Measurements from ENCODE around the gene KDR.

The KDR gene

DNA sequence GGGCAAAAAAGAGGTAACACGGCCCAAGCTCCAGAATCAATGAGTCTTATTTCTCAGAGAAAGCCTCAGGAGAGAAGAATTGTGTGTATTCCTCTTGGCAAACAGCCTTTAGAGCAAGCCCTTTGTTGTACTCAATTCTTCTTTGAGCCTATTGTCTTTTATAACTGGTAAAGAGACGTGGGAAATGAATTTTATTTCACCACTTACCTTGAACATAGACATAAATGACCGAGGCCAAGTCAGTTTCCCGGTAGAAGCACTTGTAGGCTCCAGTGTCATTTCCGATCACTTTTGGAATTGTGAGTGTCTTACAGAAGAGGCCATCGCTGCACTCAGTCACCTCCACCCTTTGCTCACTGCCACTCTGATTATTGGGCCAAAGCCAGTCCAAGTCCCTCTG is 7.0 kb downstream of the KDR start:
- DNase-seq, result no peak
- H3K4me3 ChIP-seq (ENCODE audit: low read depth, low read length), result no peak overlapping the region
- TF ChIP-seq, protein P1, sequence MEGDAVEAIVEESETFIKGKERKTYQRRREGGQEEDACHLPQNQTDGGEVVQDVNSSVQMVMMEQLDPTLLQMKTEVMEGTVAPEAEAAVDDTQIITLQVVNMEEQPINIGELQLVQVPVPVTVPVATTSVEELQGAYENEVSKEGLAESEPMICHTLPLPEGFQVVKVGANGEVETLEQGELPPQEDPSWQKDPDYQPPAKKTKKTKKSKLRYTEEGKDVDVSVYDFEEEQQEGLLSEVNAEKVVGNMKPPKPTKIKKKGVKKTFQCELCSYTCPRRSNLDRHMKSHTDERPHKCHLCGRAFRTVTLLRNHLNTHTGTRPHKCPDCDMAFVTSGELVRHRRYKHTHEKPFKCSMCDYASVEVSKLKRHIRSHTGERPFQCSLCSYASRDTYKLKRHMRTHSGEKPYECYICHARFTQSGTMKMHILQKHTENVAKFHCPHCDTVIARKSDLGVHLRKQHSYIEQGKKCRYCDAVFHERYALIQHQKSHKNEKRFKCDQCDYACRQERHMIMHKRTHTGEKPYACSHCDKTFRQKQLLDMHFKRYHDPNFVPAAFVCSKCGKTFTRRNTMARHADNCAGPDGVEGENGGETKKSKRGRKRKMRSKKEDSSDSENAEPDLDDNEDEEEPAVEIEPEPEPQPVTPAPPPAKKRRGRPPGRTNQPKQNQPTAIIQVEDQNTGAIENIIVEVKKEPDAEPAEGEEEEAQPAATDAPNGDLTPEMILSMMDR (IDR thresholded peaks at IDR 0.05; ENCODE audit: low read depth, low read length), result no peak
- H3K27me3 ChIP-seq, result no peaks in the 10 kb centered on the region
- no peaks in the 10 kb centered on the region for H3K4me1 ChIP-seq
- no peaks in the 10 kb centered on the region for H3K36me3 ChIP-seq
- no peaks in the 10 kb centered on the region for H3K9me3 ChIP-seq

DNA sequence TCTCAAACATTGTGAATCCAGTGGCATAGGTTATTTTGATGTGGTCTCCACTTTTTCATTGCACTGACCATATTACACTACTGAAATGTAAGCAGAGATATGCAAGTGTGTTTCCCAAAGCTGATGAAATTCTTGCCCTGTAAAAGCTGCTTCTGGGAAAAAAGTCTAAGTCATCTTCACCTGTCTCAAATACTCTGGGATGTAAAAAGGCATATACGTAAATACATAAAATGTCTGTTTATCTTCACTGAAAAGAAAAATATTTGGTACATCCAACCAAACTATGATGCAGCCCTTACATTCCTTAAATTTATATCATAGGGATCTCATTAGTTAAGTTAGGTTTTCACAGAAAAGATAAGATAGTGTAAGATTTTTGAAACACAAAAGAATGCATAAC is 7.9 kb downstream of the KDR start:
- Histone ChIP-seq H3K9me3 (no peaks in the 10 kb centered on the region), H3K4me1 (no peaks in the 10 kb centered on the region), H3K36me3 (no peaks in the 10 kb centered on the region), H3K27me3 (no peaks in the 10 kb centered on the region), H3K4me3 (ENCODE audit: low read depth, low read length) (no peak overlapping the region)
- TF ChIP-seq, protein P1 (IDR thresholded peaks at IDR 0.05; ENCODE audit: low read depth, low read length), result no peak
- DNase-seq, result no peak

DNA sequence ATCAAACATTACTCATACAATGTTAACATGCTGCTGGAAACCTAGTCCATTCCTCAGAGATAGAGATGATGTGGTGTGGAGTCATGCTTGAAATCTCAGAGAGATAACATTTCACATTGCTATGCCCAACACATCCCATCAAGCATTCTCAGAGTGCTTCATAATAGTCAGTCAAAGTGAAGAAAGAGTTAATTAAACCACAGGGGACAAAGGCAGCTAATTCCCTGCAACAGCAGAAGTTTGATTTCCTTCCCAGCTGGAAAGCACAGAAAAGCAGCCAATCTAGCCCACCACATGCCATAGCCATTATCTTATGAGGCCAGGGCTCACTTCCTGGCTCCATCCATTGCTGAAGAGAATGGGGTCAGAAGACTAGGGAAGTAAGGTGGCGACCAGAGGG is 8.9 kb downstream of the KDR start:
- H3K9me3 ChIP-seq, result no peaks in the 10 kb centered on the region
- H3K4me1 ChIP-seq, result no peaks in the 10 kb centered on the region
- TF ChIP-seq, protein P1 (IDR thresholded peaks at IDR 0.05; ENCODE audit: low read depth, low read length), result no peak
- no peaks in the 10 kb centered on the region for H3K27me3 ChIP-seq
- DNase-seq, result no peak
- no peak overlapping the region for H3K4me3 ChIP-seq (ENCODE audit: low read depth, low read length)
- H3K36me3 ChIP-seq, result no peaks in the 10 kb centered on the region

DNA sequence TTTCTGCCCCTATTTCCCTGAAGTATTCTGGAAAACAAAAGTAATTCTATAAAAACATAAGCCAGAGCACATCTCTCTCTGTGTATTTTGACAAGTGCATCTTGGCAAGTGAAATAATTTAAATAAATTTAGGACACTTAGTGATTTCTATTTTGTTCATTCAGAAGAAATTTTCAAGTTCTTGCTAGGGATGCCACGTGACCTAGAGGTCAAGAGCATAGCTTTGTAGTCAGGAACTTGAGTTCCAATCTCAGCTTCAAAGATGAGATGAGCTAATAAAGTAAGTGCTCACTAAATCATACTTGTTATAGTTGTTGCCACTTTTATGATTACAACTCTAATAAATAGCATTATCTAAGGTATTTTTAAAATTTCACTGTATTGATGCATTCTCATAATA is 13.8 kb downstream of the KDR start:
- no peaks in the 10 kb centered on the region for H3K9me3 ChIP-seq
- H3K4me3 ChIP-seq (ENCODE audit: low read depth, low read length), result no peak overlapping the region
- DNase-seq, result no peak
- no peaks in the 10 kb centered on the region for H3K36me3 ChIP-seq
- no peaks in the 10 kb centered on the region for H3K27me3 ChIP-seq
- TF ChIP-seq, protein P1 (IDR thresholded peaks at IDR 0.05; ENCODE audit: low read depth, low read length), result no peak
- H3K4me1 ChIP-seq, result no peaks in the 10 kb centered on the region

DNA sequence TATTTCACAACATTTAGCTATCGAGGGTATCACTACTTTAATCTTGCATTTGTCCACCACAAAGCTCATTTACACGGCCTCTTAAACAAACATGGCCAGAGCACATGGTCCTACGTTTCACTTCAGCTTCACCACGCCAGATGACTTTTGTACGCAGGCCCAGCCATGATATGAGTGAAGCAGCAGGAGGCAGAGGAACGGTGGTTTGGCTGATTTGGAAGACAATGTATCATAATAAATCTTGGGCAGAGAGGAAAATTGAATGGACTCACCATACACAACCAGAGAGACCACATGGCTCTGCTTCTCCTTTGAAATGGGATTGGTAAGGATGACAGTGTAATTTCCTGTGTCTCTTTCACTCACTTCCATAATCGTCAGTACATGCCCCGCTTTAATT is 15.3 kb downstream of the KDR start:
- H3K36me3 ChIP-seq, result no peaks in the 10 kb centered on the region
- no peak overlapping the region for H3K4me3 ChIP-seq (ENCODE audit: low read depth, low read length)
- no peak for DNase-seq
- H3K27me3 ChIP-seq, result no peaks in the 10 kb centered on the region
- no peaks in the 10 kb centered on the region for H3K9me3 ChIP-seq
- TF ChIP-seq, protein P1 (IDR thresholded peaks at IDR 0.05; ENCODE audit: low read depth, low read length), result no peak
- H3K4me1 ChIP-seq, result no peaks in the 10 kb centered on the region

DNA sequence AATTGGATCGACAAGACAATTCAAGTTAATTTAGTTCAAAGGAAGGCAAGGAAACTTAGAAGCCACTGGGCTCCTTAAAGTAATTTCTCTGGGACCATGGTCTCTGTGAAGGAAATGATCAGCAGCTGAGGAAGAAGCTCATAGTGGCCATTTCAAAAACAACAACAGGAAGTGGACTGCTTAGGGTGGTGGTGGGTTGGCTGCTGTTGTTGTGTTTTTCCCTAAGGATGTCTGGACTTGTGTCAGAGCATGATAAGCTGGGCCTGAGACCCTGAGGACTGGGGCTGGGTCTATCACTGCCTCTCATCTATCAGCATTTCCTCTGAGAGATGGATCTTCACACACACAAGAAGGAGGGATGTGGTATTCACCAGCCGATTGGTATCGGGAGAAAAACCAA is 18.3 kb downstream of the KDR start:
- Histone ChIP-seq H3K36me3 (no peaks in the 10 kb centered on the region), H3K9me3 (no peaks in the 10 kb centered on the region), H3K27me3 (no peaks in the 10 kb centered on the region), H3K4me1 (no peaks in the 10 kb centered on the region), H3K4me3 (ENCODE audit: low read depth, low read length) (no peak overlapping the region)
- TF ChIP-seq, protein P1 (IDR thresholded peaks at IDR 0.05; ENCODE audit: low read depth, low read length), result no peak
- no peak for DNase-seq

Data from BE2C (cell line).